Activated T-helper 1 cell treated with anti-CD3 and anti-CD28 coated beads, Interleukin-2, amount 50 U/mL, for 16 hours (primary cell): ENCODE data around the gene EGR4.

Experiments used
- DNase-seq, 2 donors: peaks; one replicate each; pipeline ENCODE4 v3.0.0-alpha.2; 2020; ENCODE audit warnings: low read depth in 1 of 2, low spot score in 1 of 2

EGR4 gene

GRCh38 chr2:73293534-73294171 is at the start of gene EGR4:
Gene EGR4, minus strand, starts transcription at chr2:73293548. Its CDS starts 231 bp downstream, at chr2:73293317.
- peak; percentile 62 to 84 for DNase-seq

DNA sequence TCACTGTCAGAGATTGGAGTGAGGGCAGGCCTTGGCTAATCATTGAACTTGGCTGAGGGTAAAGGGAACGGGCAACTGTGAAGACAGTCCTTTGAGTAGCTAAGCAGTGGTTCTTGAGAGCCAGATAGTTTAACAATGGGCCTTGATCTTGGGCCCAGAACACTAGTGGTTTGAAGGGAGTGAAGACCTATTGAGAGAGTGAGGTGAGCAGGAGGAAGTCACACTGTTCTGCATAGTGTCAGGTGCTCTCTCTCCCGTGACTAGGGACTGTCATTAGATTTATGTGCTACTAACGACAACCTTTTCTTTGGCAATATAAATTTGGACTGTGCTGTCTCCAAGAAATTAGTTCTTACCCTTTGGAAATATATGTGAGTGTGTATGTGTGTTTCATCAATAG is 47.7 kb upstream of the EGR4 start:
- DNase-seq = no peak

GRCh38 chr2:73339201-73339600 is 45.9 kb upstream of the EGR4 start:
- DNase-seq = no peak

GRCh38 chr2:73337828-73338227 is 44.5 kb upstream of the EGR4 start:
- no peak for DNase-seq

- no peak for DNase-seq
Measured at GRCh38 chr2:73334620-73335019, 41.3 kb upstream of the EGR4 start.

DNA sequence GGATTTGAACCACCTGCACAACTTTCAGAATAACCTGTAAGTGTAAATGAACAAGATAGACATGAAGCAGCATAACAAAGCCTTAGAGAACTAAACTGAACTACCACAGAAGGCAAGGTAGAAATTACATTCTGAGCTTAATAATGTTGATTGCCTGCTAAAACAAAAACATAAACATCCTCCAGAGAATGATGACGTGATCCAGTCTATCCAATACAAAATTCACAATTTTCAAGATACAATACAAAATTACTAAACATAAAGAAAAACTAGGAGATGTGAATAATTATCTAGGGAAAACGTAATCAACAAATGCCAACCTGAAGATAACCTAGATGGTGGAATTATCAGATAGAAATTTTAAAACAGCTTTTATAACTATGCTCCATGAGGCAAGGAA is 40.7 kb upstream of the EGR4 start:
- DNase-seq = no peak

- no peak for DNase-seq
Measured at GRCh38 chr2:73333564-73333963, 40.2 kb upstream of the EGR4 start.

DNA sequence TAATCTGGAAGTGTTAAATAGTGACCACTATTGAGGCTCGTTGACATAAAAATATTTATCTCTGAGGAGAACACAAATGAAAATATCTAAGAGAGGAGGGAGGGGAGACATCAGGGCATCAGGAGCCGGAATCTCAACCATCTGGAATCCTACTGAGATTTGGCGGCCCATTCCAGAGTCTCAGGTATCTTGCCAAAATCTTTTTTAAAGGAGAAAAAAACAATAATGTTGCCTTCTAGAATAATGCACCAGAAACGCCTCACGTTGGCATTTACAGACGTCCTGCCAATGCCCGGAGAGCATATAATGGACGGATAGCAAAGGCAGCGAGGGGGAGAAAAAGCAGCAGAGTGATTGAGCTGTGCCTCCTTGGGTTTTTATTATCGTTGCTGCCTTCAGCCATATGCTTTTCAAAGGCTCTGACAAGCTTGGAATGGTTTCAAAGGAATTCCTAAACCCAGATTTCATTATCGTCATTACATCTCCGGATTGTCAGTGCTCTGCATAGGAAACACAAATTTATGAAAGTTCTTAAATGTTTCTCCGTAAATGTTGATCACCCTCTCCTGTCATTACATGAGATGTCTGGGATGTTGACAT is 30.9 kb upstream of the EGR4 start:
- no peak for DNase-seq

DNA sequence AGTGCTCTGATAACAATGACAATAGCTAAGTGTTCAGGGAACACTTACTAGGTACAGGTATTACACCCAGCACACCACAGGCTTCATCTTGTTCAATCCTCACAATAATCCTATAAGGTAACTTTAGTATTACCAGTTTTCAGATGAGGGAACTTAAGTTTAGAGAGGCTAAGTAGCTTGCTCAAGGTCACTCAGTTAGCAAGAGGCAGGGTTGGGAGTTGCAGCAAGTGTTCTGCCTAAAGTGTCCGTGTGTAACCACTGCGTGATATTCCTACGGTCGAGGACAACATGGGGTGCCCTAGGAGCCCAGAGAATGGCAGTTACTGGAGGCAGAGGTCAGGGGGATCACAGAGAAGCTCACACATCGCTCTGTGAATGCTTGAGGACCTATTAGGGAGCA is 30.2 kb upstream of the EGR4 start:
- DNase-seq = no peak

GRCh38 chr2:73314441-73314840 is 21.1 kb upstream of the EGR4 start:
- no peak for DNase-seq

GRCh38 chr2:73307720-73308119 is 14.4 kb upstream of the EGR4 start:
- DNase-seq = no peak

GRCh38 chr2:73301636-73302035 is 8.3 kb upstream of the EGR4 start:
- no peak for DNase-seq

DNA sequence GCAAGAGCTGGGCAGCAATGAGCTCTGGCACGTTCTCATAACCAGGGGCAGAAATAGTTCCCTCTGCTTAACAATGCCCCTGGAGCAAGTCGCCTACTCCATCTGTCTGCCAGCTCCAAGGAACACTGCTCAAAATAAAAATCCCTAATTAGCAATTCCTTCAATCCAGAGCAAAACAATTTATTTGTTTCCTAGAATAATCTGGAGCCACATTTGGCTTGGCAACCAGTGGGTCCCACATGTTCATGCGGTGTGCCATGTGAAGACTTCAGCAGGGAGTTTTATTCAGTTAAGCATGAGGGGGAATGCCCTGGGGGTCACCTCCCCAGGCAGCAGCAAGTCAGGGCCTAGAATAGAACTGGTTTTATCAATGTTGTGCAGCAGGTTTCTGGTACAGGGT is 7.6 kb upstream of the EGR4 start:
- no peak for DNase-seq

- no peak for DNase-seq
Measured at GRCh38 chr2:73297586-73297985, 4.2 kb upstream of the EGR4 start.

DNA sequence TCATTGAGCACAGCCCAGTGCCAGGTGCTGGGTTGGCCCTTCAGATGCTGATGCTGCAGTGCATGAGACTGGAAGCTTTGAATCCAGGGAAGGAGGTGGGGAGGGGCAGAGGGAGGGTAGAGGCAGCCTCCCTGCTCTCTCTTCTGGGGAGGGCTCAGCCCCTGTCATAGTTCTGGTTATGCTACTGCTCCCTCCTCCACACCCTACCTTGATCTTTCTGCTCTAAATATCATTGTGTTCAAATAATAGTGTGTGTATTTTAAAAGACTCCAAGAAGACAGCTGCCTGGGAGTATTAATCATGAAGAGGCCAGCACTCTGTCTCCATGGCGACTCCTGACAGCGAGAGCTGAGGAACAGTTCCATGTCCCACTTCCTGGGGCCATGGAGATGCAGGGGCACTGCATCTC is 3.8 kb upstream of the EGR4 start:
- no peak for DNase-seq

DNA sequence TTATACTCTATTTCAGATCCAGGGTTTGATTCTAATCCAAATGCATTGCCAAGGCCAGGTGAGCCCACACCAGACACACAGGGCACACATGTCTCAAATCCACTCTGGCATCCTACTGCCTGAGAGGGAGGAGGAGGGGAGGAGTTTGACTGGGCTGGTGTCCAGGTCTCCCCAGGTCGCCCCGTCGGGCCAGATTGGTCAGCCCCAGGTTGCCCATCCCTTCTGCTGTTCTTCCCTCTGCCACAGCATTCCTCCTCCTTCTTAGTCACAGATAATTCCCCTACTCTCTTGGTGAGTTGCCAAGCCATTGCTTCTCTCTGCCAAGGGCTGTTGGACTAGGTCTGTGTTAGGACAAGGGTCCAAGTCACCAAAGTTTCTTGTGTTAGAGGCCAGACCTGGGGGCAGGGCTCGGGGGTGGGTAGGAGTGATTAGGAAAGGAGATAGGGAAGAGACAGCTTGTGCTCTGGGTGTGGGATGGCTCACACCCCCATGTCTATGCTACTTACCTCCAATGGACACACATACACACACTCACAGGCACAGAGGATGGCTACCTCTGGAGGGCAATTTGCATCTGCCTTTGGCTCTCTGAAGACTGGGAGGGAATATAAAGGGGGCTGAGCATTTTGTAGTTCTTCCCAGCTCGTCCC is 2.5 kb upstream of the EGR4 start:
- DNase-seq = no peak

DNA sequence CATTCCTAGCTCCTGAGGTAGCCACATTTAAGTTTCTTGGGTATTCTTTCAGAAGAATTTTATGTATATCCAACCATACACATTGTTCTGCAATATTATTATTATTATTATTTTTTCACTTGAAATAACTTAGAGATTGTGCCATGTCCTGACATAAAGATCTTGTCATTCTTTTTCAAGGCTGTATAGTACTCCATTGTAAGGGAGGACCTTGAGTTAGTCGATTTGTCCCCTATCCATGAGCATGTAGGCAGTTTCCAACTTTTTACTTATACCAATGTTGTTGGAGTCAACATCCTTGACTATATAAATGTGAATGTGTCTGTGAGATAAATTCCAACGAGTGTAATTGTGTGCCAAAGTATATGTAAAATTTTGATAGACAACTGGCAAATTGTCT is 891 bp upstream of the EGR4 start:
- DNase-seq = no peak

- DNase-seq = no peak
Measured at GRCh38 chr2:73292906-73293533, 328 bp downstream of the EGR4 start.

- DNase-seq = no peak
Measured at GRCh38 chr2:73292316-73292905, 937 bp downstream of the EGR4 start.

DNA sequence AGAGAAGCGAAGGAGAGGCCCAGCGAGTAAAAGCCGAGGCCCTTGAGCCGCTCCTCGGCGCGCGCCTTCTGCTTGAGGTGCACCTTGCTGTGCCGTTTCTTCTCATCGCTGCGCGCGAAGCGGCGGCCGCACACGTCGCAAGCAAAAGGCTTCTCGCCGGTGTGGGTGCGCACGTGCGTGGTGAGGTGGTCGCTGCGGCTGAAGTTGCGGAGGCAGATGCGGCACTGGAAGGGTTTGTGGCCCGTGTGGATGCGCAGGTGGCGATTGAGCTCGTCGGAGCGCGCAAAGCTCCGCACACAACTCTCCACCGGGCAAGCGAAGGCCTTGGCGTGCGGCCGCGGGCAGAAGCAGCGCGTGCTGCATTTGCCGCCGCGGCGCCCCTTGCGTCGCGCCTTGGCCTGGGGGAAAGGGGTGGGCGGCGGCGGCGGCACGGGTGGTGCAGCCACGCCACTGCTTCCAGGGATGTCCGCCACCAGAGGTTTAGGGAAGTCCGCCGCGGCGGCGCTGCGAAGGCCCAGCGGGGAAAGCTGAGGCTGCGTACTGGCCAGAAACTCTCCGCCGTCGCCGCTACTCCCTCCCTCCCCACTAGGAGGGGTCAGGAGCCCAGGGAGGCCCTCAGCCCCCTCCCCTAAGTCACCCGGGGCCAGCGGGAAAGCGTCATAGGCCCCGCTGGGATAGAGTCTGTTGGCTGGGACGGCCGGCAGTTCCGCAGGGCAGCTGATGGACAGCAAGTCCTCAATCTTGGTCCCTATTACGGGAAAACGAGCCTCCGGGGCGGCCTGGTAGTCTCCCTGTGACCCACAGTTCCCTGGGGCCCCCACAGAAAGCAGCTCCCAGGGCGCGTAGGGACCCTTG is 1.7 kb downstream of the EGR4 start:
- no peak for DNase-seq

DNA sequence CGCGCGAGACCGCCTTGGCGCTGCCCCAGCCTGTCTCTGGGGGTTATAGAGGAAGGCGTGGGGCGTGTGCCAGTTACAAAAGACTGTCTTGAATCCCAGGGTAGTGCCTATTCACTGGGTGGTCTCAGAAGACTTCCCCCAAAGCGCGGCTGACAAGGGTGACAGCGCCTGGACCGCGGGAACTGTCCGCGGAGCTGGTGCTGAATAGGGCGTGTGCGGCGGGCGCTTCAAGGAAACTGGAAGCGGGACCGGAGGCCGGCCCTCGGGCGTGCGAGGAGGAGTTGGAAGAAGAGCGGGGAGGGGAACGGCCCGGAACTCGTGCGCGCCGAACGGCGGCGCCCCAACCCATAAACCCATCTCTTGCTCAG is 2.3 kb downstream of the EGR4 start:
- no peak for DNase-seq
